Mesothelial cell of epicardium (in vitro differentiated cells): ENCODE results near the gene CDK5R1. TPM values are rescaled to one million over a fixed set of nuclear protein-coding genes. Genes with fewer than 3 reads are reported as not detected.

Source experiments
- DNase-seq, 2 experiments: peaks; one replicate each; pipeline ENCODE4 v3.0.0; 2021; ENCODE audit warnings: low spot score in 2 of 2; ENCODE audit not compliant: unreplicated experiment in 2 of 2
- H3K27ac Mint-ChIP-seq: 2 replicates; pipeline ENCODE4 v1.8.0; 2021; ENCODE audit warnings: mixed read lengths
- H3K27me3 Mint-ChIP-seq: 2 replicates; pipeline ENCODE4 v1.8.0; 2021; ENCODE audit warnings: low read depth, mixed read lengths
- H3K36me3 Mint-ChIP-seq: 2 replicates; pipeline ENCODE4 v1.8.0; 2021; ENCODE audit warnings: mixed read lengths
- H3K4me1 Mint-ChIP-seq: 2 replicates; pipeline ENCODE4 v1.8.0; 2021; ENCODE audit warnings: mixed read lengths
- H3K4me3 Mint-ChIP-seq: 2 replicates; pipeline ENCODE4 v1.8.0; 2021; ENCODE audit warnings: mild to moderate bottlenecking, moderate library complexity, mixed read lengths
- H3K9me3 Mint-ChIP-seq: 2 replicates; pipeline ENCODE4 v1.8.0; 2021; ENCODE audit warnings: mixed read lengths
- CTCF ChIP-seq: fragments of 200-600 bp; sonication (generic); IDR thresholded peaks from one replicate; pipeline ENCODE4 v1.5.0; 2021; ENCODE audit warnings: antibody characterized with exemption; ENCODE audit not compliant: unreplicated experiment
- total RNA-seq: library from RNA; stranded (reverse); gene quantifications from 3 replicates; pipeline ENCODE4 v1.2.1, GENCODE V29; 2021

The CDK5R1 gene
- total RNA-seq, 1 donor from 2014 or later: 4.6 TPM

- TF ChIP-seq CTCF: no peak
- DNase-seq: no peak
- Mint-ChIP-seq H3K27me3 (no peaks in the 10 kb centered on the region), H3K36me3 (peaks cover 55% of the 10 kb centered on the region), H3K9me3 (no peaks in the 10 kb centered on the region), H3K4me3 (no peak overlapping the region), H3K4me1 (no peaks in the 10 kb centered on the region), H3K27ac (no peak overlapping the region)
These were observed 15.1 kb upstream of the CDK5R1 start for GRCh38 chr17:32471652-32472051.

GRCh38 chr17:32475258-32475657 is 11.5 kb upstream of the CDK5R1 start:
- Mint-ChIP-seq H3K27me3 (no peaks in the 10 kb centered on the region), H3K9me3 (no peaks in the 10 kb centered on the region), H3K36me3 (peaks cover 60% of the 10 kb centered on the region), H3K4me3 (no peak overlapping the region), H3K4me1 (no peaks in the 10 kb centered on the region), H3K27ac (no peak overlapping the region)
- no peak for DNase-seq
- no peak for TF ChIP-seq CTCF

- Mint-ChIP-seq H3K36me3 (peaks cover 56% of the 10 kb centered on the region), H3K27ac (no peak overlapping the region), H3K27me3 (no peaks in the 10 kb centered on the region), H3K9me3 (no peaks in the 10 kb centered on the region), H3K4me1 (no peaks in the 10 kb centered on the region), H3K4me3 (no peak overlapping the region)
- DNase-seq: no peak
- TF ChIP-seq CTCF: no peak
These were observed 9.6 kb upstream of the CDK5R1 start for GRCh38 chr17:32477220-32477619.

GRCh38 chr17:32479074-32479617 is 7.6 kb upstream of the CDK5R1 start:
- peaks cover 51% of the 10 kb centered on the region for H3K36me3 Mint-ChIP-seq

GRCh38 chr17:32481193-32481592 is 5.6 kb upstream of the CDK5R1 start:
- no peak overlapping the region for H3K27ac Mint-ChIP-seq
- H3K36me3 Mint-ChIP-seq: peaks cover 38% of the 10 kb centered on the region
- no peaks in the 10 kb centered on the region for H3K9me3 Mint-ChIP-seq
- DNase-seq: no peak
- TF ChIP-seq CTCF: no peak
- H3K27me3 Mint-ChIP-seq: no peaks in the 10 kb centered on the region
- H3K4me3 Mint-ChIP-seq: no peak overlapping the region
- peaks cover 14% of the 10 kb centered on the region for H3K4me1 Mint-ChIP-seq

More at GRCh38 chr17:32479074-32479617, 7.6 kb upstream of the CDK5R1 start:
- Mint-ChIP-seq H3K4me1 (peaks cover 8% of the 10 kb centered on the region), H3K27ac (no peak overlapping the region), H3K4me3 (no peak overlapping the region), H3K9me3 (no peaks in the 10 kb centered on the region), H3K27me3 (no peaks in the 10 kb centered on the region)
- DNase-seq: peak in 1 of 2 experiments; percentile 22
- no peak for TF ChIP-seq CTCF
